T-helper 1 cell (primary cell): ENCODE data around the gene OR52N4.
"Not testable (repeated sequence)": the region's sequence is repeated elsewhere in the genome, so short reads cannot be mapped to it uniquely, and the experiment has no call there.

ENCODE experiments used
- DNase-seq, 5 donors: peaks; one replicate each; pipeline ENCODE4 v3.0.0-alpha.2; 2012 to 2020
- total RNA-seq, 4 donors: gene quantifications; one replicate each; lab custom pipeline; 2026; lab: John Stamatoyannopoulos, UW

OR52N4 gene
- total RNA-seq, result 0.54 to 2.3 (median 1.2) reads per million in 4 donors

- DNase-seq, result no peak
Observed at GRCh38 chr11:5753943-5754342, at the start of gene OR52N4. TSS of gene OR52N4 (plus strand) at chr11:5754243. CDS start at chr11:5754741, 498 bp downstream.

- DNase-seq, result no peak
Observed at GRCh38 chr11:5705688-5706087, 48.4 kb upstream of the OR52N4 start.

GRCh38 chr11:5712507-5712906, 41.5 kb upstream of the OR52N4 start:
- DNase-seq, result no peak

- DNase-seq, result no peak
Observed at GRCh38 chr11:5713695-5714094, 40.3 kb upstream of the OR52N4 start.

- not testable (repeated sequence) for DNase-seq
Observed at GRCh38 chr11:5716518-5716917, 37.5 kb upstream of the OR52N4 start.

GRCh38 chr11:5719703-5720495, 34.1 kb upstream of the OR52N4 start:
- DNase-seq, result no peak

DNA sequence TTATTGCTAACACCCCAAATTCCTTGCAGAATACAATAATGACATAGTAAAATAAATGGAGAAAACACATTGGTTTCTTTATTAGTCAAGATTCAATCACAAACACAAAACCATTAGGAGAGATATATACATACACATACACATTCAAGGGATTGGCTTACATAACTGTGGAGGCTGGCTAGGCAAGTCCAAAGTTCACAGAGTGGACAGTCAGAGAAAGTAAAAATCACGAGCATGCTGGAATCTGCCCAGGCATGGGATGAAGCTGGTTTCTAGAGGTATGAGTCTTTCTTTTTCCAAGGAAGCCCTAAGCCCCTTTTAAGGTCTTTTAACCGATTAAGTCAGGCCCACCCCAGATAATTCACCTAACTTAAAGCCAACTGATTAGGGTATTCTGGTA, 31.4 kb upstream of the OR52N4 start:
- no peak for DNase-seq

DNA sequence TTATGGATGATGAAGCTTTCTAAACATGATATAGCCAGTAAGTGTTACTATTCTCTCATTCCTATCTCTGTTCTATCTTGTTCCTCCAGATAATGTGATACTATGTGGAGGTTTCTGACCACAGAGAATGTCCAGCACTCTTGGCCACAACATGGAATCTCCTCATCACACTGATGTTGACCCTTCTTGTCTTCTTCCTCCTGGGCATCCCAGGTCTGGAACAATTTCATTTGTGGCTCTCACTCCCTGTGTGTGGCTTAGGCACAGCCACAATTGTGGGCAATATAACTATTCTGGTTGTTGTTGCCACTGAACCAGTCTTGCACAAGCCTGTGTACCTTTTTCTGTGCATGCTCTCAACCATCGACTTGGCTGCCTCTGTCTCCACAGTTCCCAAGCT, 27.7 kb upstream of the OR52N4 start:
- no peak for DNase-seq

DNA sequence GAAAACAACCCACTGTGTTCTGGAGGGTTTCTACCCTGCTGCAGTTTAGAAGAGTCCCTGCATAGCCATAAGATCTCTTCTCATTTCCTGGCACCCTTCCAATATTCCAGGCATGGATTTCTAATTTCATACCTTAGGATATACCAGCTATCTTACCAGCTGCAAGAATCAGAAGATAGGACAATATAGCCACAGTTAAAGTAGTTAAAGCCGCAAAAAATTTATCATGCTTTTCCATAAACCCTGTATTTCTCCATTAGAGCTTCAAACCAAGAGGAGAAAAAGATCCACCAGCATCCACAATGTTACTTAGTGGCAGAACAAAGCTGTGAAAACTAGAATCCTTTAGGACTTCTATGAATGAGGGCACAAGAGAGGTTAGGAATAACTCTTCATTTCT, 26.4 kb upstream of the OR52N4 start:
- no peak for DNase-seq

DNA sequence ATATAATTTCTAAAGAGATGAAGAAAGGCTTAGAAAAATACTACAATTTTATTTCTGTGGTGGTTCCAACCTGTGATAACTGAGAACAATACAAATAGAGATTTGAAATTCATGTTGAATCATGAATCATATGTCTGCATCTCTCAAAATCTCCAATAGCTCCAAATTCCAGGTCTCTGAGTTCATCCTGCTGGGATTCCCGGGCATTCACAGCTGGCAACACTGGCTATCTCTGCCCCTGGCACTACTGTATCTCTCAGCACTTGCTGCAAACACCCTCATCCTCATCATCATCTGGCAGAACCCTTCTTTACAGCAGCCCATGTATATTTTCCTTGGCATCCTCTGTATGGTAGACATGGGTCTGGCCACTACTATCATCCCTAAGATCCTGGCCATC, 17.6 kb upstream of the OR52N4 start, which contains the start of gene OR56B1:
Gene OR56B1, plus strand, starts transcription at position 53 of the 400 bp plus-strand sequence. Its CDS starts 69 bp downstream, at position 122.
- no peak for DNase-seq

DNA sequence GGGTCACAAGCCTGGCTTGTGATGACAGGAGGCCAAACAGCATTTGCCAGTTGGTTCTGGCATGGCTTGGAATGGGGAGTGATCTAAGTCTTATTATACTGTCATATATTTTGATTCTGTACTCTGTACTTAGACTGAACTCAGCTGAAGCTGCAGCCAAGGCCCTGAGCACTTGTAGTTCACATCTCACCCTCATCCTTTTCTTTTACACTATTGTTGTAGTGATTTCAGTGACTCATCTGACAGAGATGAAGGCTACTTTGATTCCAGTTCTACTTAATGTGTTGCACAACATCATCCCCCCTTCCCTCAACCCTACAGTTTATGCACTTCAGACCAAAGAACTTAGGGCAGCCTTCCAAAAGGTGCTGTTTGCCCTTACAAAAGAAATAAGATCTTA, 17.0 kb upstream of the OR52N4 start:
- DNase-seq, result no peak

- no peak for DNase-seq
Observed at GRCh38 chr11:5737670-5738392, 16.2 kb upstream of the OR52N4 start.

- no peak for DNase-seq
Observed at GRCh38 chr11:5738431-5738830, 15.6 kb upstream of the OR52N4 start.

DNA sequence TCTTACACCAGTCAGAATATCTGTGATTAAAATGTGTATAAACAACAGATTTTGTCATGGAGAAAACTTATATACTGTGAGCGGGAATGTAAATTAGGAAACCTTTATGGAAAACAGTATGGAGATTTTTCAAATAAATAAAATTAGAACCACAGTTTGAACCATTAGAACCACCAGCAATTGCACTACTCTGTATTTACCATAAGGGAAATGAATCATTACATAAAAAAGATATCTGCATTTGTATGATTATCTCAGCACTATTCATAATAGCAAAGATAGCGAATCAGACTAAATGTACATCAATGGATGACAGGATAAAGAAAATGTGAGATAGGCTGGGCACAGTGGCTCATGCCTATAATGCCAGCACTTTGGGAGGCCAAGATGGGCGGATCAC, 7.4 kb upstream of the OR52N4 start:
- no peak for DNase-seq

GRCh38 chr11:5749836-5750235, 4.2 kb upstream of the OR52N4 start:
- DNase-seq, result no peak

DNA sequence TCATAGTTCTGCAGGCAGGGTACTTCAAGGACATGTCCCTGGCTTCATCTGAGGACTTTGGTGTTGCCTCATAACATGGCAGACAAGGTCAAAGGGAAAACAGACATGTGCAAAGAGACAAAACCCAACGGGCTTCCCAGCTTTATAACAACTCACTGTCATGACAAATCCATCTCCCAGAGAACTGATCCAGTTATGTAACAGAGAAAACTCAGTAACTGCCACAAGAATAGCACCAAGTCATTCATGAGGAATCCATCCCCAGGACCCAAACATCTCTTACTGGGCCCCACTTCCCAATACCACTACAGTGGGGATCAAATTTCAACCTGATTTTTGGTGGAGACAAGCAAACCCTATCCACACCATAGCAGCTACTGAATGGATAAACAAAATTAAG, 13.0 kb downstream of the OR52N4 start:
- no peak for DNase-seq

DNA sequence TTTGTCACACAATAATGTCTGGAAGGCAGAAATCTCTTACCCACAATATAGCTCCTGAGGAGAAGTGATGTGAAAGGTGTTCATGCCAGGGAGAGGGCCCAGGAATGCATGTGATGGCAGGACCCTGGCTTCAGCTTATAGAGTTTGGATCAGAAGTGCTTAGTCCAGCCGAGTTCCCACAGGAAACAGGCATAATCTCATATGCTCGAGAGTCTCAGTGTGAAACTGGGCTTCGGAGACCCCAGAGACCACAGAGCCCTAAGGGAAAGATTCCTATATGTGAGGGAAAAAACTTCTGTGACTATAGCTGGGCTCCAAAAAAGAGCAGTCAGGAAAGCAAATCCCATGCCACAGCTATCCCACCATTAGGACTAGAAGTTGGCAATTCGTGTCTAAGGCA, 29.2 kb downstream of the OR52N4 start, which contains the start of gene OR52N5:
Gene OR52N5, minus strand, starts transcription at position 101 of the 400 bp plus-strand sequence. CDS start 4,721 bp downstream, outside the sequence.
- DNase-seq, result no peak

DNA sequence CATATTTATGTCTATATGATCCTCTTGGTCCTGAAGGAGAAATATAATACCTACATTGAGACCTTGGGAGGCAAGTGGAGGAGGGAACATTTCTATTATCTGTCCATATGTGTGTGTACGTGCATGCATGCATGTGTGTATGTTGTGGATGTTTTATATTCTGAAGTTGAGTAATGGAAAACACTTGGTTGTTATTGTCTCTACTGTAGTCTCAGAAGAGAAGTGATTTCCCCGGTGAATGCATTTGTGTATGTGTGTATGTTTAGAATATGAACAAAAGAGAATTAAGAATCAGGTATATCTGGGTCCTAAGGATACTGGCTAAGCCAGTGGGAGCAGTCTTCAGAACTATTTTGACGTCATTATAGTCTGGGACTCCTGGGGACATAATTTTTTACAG, 37.1 kb downstream of the OR52N4 start, which contains the start of gene OR52N1:
Gene OR52N1, minus strand, starts transcription at position 101 of the 400 bp plus-strand sequence. CDS start 2,449 bp downstream, outside the sequence.
- no peak for DNase-seq

DNA sequence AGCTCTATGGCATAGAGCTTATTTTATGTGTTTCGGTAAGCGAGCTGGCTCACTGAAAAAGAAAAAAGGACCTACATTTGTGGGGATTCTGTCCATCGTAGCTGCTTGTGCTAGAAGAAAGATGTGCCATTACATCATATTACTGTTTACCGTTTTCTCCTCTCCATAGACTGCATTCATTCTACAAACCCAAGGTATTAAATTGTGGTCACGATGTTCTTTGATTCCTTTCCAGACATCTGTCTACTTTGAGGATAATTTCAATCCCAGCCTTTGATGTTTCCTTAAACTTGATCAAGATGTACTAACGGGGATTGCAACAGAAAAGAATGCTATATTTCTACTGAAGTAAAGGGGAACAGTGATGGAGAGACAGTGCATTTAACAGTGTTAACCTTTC, 42.5 kb downstream of the OR52N4 start:
- DNase-seq, result no peak

GRCh38 chr11:5803982-5804381, 49.9 kb downstream of the OR52N4 start:
- DNase-seq, result no peak
